ENCODE results near the gene MRGPRX2. TPM values are rescaled to one million over a fixed set of nuclear protein-coding genes. Genes with fewer than 3 reads are reported as not detected.
A peak's percentile ranks its signal among the peaks of the same experiment; 100 is the strongest.

Gene MRGPRX2
- polyA plus RNA-seq, 3 donors, result not detected

DNA sequence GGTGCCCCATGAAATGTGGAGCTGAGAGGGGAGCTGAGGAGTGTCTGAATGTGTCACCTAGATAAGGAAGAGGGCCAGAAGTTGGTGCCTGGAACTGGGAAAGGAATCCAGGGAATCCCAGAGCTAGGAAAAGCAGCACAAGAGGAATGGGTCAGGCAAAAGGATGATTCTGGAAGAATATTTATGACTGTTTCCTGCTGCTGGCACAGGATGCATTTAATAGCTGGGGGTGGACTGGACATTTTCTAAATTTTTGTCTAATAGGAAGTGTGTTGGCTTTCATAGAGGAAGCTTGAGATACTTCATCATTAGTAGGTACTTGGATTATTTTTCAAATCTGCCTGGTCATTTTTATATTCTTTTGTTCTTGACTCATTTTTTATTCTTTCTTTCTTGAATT, 17.4 kb upstream of the MRGPRX2 start:
- no peaks in the 10 kb centered on the region for H4K20me1 ChIP-seq (ENCODE audit: insufficient read depth, low read length)
- H3K4me1 ChIP-seq (ENCODE audit: control insufficient read depth in 1 of 2, insufficient read depth in 2 of 2, low read length in 2 of 2), result no peaks in the 10 kb centered on the region
- Mint-ChIP-seq H3K4me3 (no peak overlapping the region), H3K36me3 (no peaks in the 10 kb centered on the region), H3K4me1 (no peaks in the 10 kb centered on the region), H3K27ac (no peak overlapping the region), H3K27me3 (ENCODE audit: low read depth in 3 of 3) (peaks cover 0 to 7% (median 6%) of the 10 kb centered on the region in 3 donors), H3K9me3 (no peaks in the 10 kb centered on the region)
- TF ChIP-seq CTCF (IDR thresholded peaks at IDR 0.05), result no peak
- no peaks in the 10 kb centered on the region for H3K79me2 ChIP-seq (ENCODE audit: insufficient read depth, low read length)
- H3K9ac ChIP-seq (ENCODE audit: insufficient read depth, low read length, poor library complexity, severe bottlenecking), result no peak overlapping the region
- H3K4me3 ChIP-seq (replicated peaks in 1 of 3; ENCODE audit: low read depth in 2 of 3, low read length in 3 of 3), result no peak overlapping the region
- H3K4me2 ChIP-seq (replicated peaks; ENCODE audit: extremely low read depth, low read length, poor library complexity, severe bottlenecking), result no peak overlapping the region
- H3K27me3 ChIP-seq (ENCODE audit: control insufficient read depth in 2 of 2, insufficient read depth in 2 of 2, low read length in 2 of 2), result no peaks in the 10 kb centered on the region
- intact Hi-C loops (cut with micrococcal nuclease), result no loop called here
- no peaks in the 10 kb centered on the region for H3K36me3 ChIP-seq (replicated peaks in 1 of 2; ENCODE audit: control insufficient read depth in 1 of 2, insufficient read depth in 2 of 2, low read length in 2 of 2)
- no peaks in the 10 kb centered on the region for H3K9me3 ChIP-seq (replicated peaks in 1 of 2; ENCODE audit: control insufficient read depth in 1 of 2, insufficient read depth in 1 of 2, low read length in 2 of 2)
- H2AFZ ChIP-seq (ENCODE audit: insufficient read depth, low read depth, low read length, poor library complexity, severe bottlenecking), result no peak overlapping the region
- no peak for DNase-seq
- no peak overlapping the region for H3K27ac ChIP-seq (ENCODE audit: low read depth in 1 of 2, low read length in 2 of 2)

- no peaks in the 10 kb centered on the region for H4K20me1 ChIP-seq (ENCODE audit: insufficient read depth, low read length)
- peak overlapping the region; percentile 30 for H2AFZ ChIP-seq (ENCODE audit: insufficient read depth, low read depth, low read length, poor library complexity, severe bottlenecking)
- no peak overlapping the region for H3K9ac ChIP-seq (ENCODE audit: insufficient read depth, low read length, poor library complexity, severe bottlenecking)
- no peaks in the 10 kb centered on the region for H3K9me3 ChIP-seq (replicated peaks in 1 of 2; ENCODE audit: control insufficient read depth in 1 of 2, insufficient read depth in 1 of 2, low read length in 2 of 2)
- H3K4me1 Mint-ChIP-seq, result no peaks in the 10 kb centered on the region
- WGBS (ENCODE audit: insufficient coverage), result 62% methylated on average over 3 of the region's 10 CpGs
- no peak overlapping the region for H3K27ac Mint-ChIP-seq
- peak; percentile 14 to 44 (median 28) for DNase-seq
- no peaks in the 10 kb centered on the region for H3K4me1 ChIP-seq (ENCODE audit: control insufficient read depth in 1 of 2, insufficient read depth in 2 of 2, low read length in 2 of 2)
- no peak overlapping the region for H3K4me3 ChIP-seq (replicated peaks in 1 of 3; ENCODE audit: low read depth in 2 of 3, low read length in 3 of 3)
- no peaks in the 10 kb centered on the region for H3K9me3 Mint-ChIP-seq
- H3K36me3 Mint-ChIP-seq, result no peaks in the 10 kb centered on the region
- no peak overlapping the region for H3K4me2 ChIP-seq (replicated peaks; ENCODE audit: extremely low read depth, low read length, poor library complexity, severe bottlenecking)
- TF ChIP-seq CTCF (IDR thresholded peaks at IDR 0.05), result peak; percentile 98
- H3K79me2 ChIP-seq (ENCODE audit: insufficient read depth, low read length), result no peaks in the 10 kb centered on the region
- intact Hi-C loops (cut with micrococcal nuclease), result no loop called here
- H3K27ac ChIP-seq (ENCODE audit: low read depth in 1 of 2, low read length in 2 of 2), result no peak overlapping the region
- no peaks in the 10 kb centered on the region for H3K27me3 ChIP-seq (ENCODE audit: control insufficient read depth in 2 of 2, insufficient read depth in 2 of 2, low read length in 2 of 2)
- no peak overlapping the region for H3K4me3 Mint-ChIP-seq
- no peaks in the 10 kb centered on the region for H3K36me3 ChIP-seq (replicated peaks in 1 of 2; ENCODE audit: control insufficient read depth in 1 of 2, insufficient read depth in 2 of 2, low read length in 2 of 2)
- H3K27me3 Mint-ChIP-seq (ENCODE audit: low read depth in 3 of 3), result peaks cover 0 to 7% (median 5%) of the 10 kb centered on the region in 3 donors
Observed at GRCh38 chr11:19076744-19077589, 16.4 kb upstream of the MRGPRX2 start.

All from CD14-positive monocyte (primary cell).